ENCODE measurements around the gene EIF4A3.

EIF4A3 gene

GRCh38 chr17:80176757-80177156 is 29.8 kb upstream of the EIF4A3 start:
- in situ Hi-C loops (cut with HindIII; ENCODE audit: low sequenced_read_pairs) = no loop called here
- TF ChIP-seq CTCF (IDR thresholded peaks at IDR 0.05; ENCODE audit: low read depth, low read length) = no peak
- no peak overlapping the region for H3K4me3 ChIP-seq (ENCODE audit: low read depth, low read length)
- no peak for DNase-seq (ENCODE audit: low read depth, low spot score)

GRCh38 chr17:80173916-80174315 is 27.0 kb upstream of the EIF4A3 start:
- no peak for DNase-seq (ENCODE audit: low read depth, low spot score)
- TF ChIP-seq CTCF (IDR thresholded peaks at IDR 0.05; ENCODE audit: low read depth, low read length) = no peak
- in situ Hi-C loops (cut with HindIII; ENCODE audit: low sequenced_read_pairs) = no loop called here
- H3K4me3 ChIP-seq (ENCODE audit: low read depth, low read length) = no peak overlapping the region

DNA sequence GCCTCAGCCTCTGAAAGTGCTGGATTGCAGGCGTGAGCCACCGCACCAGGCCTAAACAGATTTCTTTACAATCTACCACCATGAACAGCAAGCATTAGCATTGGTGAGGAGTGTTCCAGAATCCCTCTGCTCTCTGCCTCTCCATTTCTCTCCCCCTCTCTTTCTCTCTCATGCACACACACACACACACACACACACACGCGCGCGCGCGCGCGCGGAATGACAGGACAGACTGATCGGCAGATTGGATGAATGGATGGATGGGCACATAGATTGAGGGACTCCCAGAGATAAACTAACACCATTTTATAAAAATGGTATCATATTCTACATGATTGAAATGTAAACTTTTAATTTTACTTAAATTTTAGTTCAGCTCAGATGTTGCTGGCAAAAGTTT is 26.2 kb upstream of the EIF4A3 start:
- no peak overlapping the region for H3K4me3 ChIP-seq (ENCODE audit: low read depth, low read length)
- no peak for TF ChIP-seq CTCF (IDR thresholded peaks at IDR 0.05; ENCODE audit: low read depth, low read length)
- in situ Hi-C loops (cut with HindIII; ENCODE audit: low sequenced_read_pairs) = no loop called here
- DNase-seq (ENCODE audit: low read depth, low spot score) = no peak

- no peak for DNase-seq (ENCODE audit: low read depth, low spot score)
- TF ChIP-seq CTCF (IDR thresholded peaks at IDR 0.05; ENCODE audit: low read depth, low read length) = no peak
- no peak overlapping the region for H3K4me3 ChIP-seq (ENCODE audit: low read depth, low read length)
- in situ Hi-C loops (cut with HindIII; ENCODE audit: low sequenced_read_pairs) = no loop called here
Measured at GRCh38 chr17:80171681-80172080, 24.8 kb upstream of the EIF4A3 start.

GRCh38 chr17:80169784-80170500 is 23.0 kb upstream of the EIF4A3 start, which contains the start of gene CARD14:
Gene CARD14 (plus strand): TSS chr17:80170030. CDS start chr17:80181439, 11,409 bp downstream.
- no peak for TF ChIP-seq CTCF (IDR thresholded peaks at IDR 0.05; ENCODE audit: low read depth, low read length)
- in situ Hi-C loops (cut with HindIII; ENCODE audit: low sequenced_read_pairs) = no loop called here
- no peak within 1 kb of the TSS for H3K4me3 ChIP-seq (ENCODE audit: low read depth, low read length)
- no peak for DNase-seq (ENCODE audit: low read depth, low spot score)

GRCh38 chr17:80169107-80169506 is 22.2 kb upstream of the EIF4A3 start:
- no peak overlapping the region for H3K4me3 ChIP-seq (ENCODE audit: low read depth, low read length)
- in situ Hi-C loops (cut with HindIII; ENCODE audit: low sequenced_read_pairs) = no loop called here
- TF ChIP-seq CTCF (IDR thresholded peaks at IDR 0.05; ENCODE audit: low read depth, low read length) = no peak
- no peak for DNase-seq (ENCODE audit: low read depth, low spot score)

All from astrocyte of the spinal cord (primary cell).